Keratinocyte (primary cell): ENCODE data around the gene POU6F2. TPM values are rescaled to one million over a fixed set of nuclear protein-coding genes. Genes with fewer than 3 reads are reported as not detected.
A peak's percentile ranks its signal among the peaks of the same experiment; 100 is the strongest.

ENCODE experiments used
- DNase-seq: peaks from one replicate; pipeline ENCODE4 v3.0.0-alpha.2; 2011; ENCODE audit warnings: low read depth, missing footprints, low spot score
- FAIRE-seq: peaks from 2 replicates; lab custom pipeline; 2011; peaks lifted over from hg19 to GRCh38; lab: Jason Lieb, UNC
- H2AFZ ChIP-seq: 2 replicates; pipeline ENCODE4 v1.6.0; 2012; ENCODE audit warnings: low read length, control low read depth, inconsistent platforms; ENCODE audit not compliant: control insufficient read depth
- H3K27ac ChIP-seq: 2 replicates; pipeline ENCODE4 v1.5.1; 2011; ENCODE audit warnings: low read length; ENCODE audit not compliant: control insufficient read depth, insufficient read depth
- H3K27me3 ChIP-seq: 3 replicates; pipeline ENCODE4 v1.6.0; 2011; ENCODE audit warnings: low read length; ENCODE audit not compliant: control insufficient read depth, insufficient read depth; ENCODE audit errors: extremely low read depth
- H3K36me3 ChIP-seq, 2 experiments: 2 replicates in 1 of 2; 3 replicates in 1 of 2; pipeline ENCODE4 v1.5.1; 2011; ENCODE audit warnings: low read length in 2 of 2, mild to moderate bottlenecking in 1 of 2; ENCODE audit not compliant: control insufficient read depth in 2 of 2, insufficient read depth in 2 of 2; ENCODE audit errors: extremely low read depth in 1 of 2
- H3K4me1 ChIP-seq: 3 replicates; pipeline ENCODE4 v1.5.1; 2011; ENCODE audit warnings: low read length; ENCODE audit not compliant: control insufficient read depth, insufficient read depth; ENCODE audit errors: extremely low read depth
- H3K4me2 ChIP-seq: 3 replicates; pipeline ENCODE4 v1.6.0; 2011; ENCODE audit warnings: low read depth, low read length; ENCODE audit not compliant: control insufficient read depth, insufficient read depth; ENCODE audit errors: extremely low read depth
- H3K4me3 ChIP-seq, 3 experiments: fragments of 200-600 bp in 1 of 3; sonication (generic) in 1 of 3; 2 replicates in 2 of 3; 3 replicates in 1 of 3; pipeline ENCODE4 v1.5.1; 2011 to 2016; ENCODE audit warnings: low read length in 3 of 3, mild to moderate bottlenecking in 3 of 3, control low read depth in 2 of 3, inconsistent platforms in 1 of 3, low read depth in 1 of 3, mixed read lengths in 1 of 3, mixed run types in 1 of 3, moderate library complexity in 1 of 3; ENCODE audit not compliant: control insufficient read depth in 2 of 3, insufficient read depth in 2 of 3; ENCODE audit errors: extremely low read depth in 1 of 3
- H3K79me2 ChIP-seq: 2 replicates; pipeline ENCODE4 v1.6.0; 2012; ENCODE audit warnings: low read length; ENCODE audit not compliant: control insufficient read depth, insufficient read depth
- H3K9ac ChIP-seq: 3 replicates; pipeline ENCODE4 v1.6.0; 2011; ENCODE audit warnings: low read length; ENCODE audit not compliant: control insufficient read depth, insufficient read depth; ENCODE audit errors: extremely low read depth
- H3K9me1 ChIP-seq: 3 replicates; pipeline ENCODE4 v1.6.0; 2011; ENCODE audit warnings: low read length; ENCODE audit not compliant: control insufficient read depth, insufficient read depth; ENCODE audit errors: extremely low read depth
- H3K9me3 ChIP-seq: 2 replicates; pipeline ENCODE4 v1.5.1; 2012; ENCODE audit warnings: low read depth, low read length; ENCODE audit not compliant: control insufficient read depth
- H4K20me1 ChIP-seq: 3 replicates; pipeline ENCODE4 v1.6.0; 2011; ENCODE audit warnings: low read length; ENCODE audit not compliant: control insufficient read depth, insufficient read depth; ENCODE audit errors: extremely low read depth
- CTCF ChIP-seq, 3 experiments: IDR thresholded peaks in 1 of 3; conservative IDR thresholded peaks in 1 of 3; optimal IDR thresholded peaks in 1 of 3; 2 replicates in 2 of 3; 3 replicates in 1 of 3; pipeline versions ENCODE3 to v1.5.1; 2011; ENCODE audit warnings: low read length in 3 of 3, mild to moderate bottlenecking in 3 of 3, moderate library complexity in 2 of 3, control low read depth in 1 of 3, inconsistent platforms in 1 of 3; ENCODE audit not compliant: insufficient read depth in 2 of 3; ENCODE audit errors: extremely low read depth in 1 of 3
- EZH2 ChIP-seq: IDR thresholded peaks from one replicate; pipeline ENCODE4 v1.6.1; 2012; ENCODE audit warnings: inconsistent platforms, mild to moderate bottlenecking, low read length, moderate library complexity
- dilution Hi-C: fragments of 300-500 bp; cut with MboI; formaldehyde crosslinking; loops from one replicate; pipeline ENCODE4 v1.7.0; 2020; ENCODE audit warnings: low sequenced_read_pairs; ENCODE audit not compliant: extremely low pct_ligation_motif_present
- polyA plus RNA-seq, 5 experiments: library from polyadenylated mRNA; depleted of rRNA in 3 of 5; stranded (reverse) in 3 of 5; stranded (forward) in 1 of 5; unstranded in 1 of 5; fragments of >200 nt; gene quantifications; 1 replicate in 1 of 5; 2 replicates in 3 of 5; 3 replicates in 1 of 5; pipeline versions ENCODE4 v1.2.1 to v1.2.3, GENCODE V29; 2011 to 2012; ENCODE audit warnings: missing spikeins in 2 of 5, low read depth in 1 of 5, low replicate concordance in 1 of 5

POU6F2 gene
- polyA plus RNA-seq, 1 donor (not counting 4 experiments of a cell fraction or from before 2014, with no cell fraction given) = not detected

GRCh38 chr7:39379416-39379815 lies 401.7 kb downstream of the POU6F2 start:
- FAIRE-seq (no peak), DNase-seq (no peak)
- TF ChIP-seq EZH2 (no peak), CTCF (optimal IDR thresholded peaks at IDR 0.05 in 1 of 3, IDR thresholded peaks at IDR 0.05 in 1 of 3, conservative IDR thresholded peaks at IDR 0.05 in 1 of 3; ENCODE audit: extremely low read depth in 1 of 3, insufficient read depth in 2 of 3, low read length in 3 of 3) (no peak)
- Histone ChIP-seq H3K27ac (no peak overlapping the region), H2AFZ (no peak overlapping the region), H3K4me3 (no peak overlapping the region), H3K9ac (no peak overlapping the region), H4K20me1 (no peaks in the 10 kb centered on the region), H3K27me3 (no peaks in the 10 kb centered on the region), H3K9me3 (no peaks in the 10 kb centered on the region), H3K79me2 (no peaks in the 10 kb centered on the region), H3K9me1 (no peaks in the 10 kb centered on the region), H3K4me1 (no peaks in the 10 kb centered on the region), H3K36me3 (no peaks in the 10 kb centered on the region), H3K4me2 (peak overlapping the region; percentile 22)
- dilution Hi-C loops = no loop called here

GRCh38 chr7:39383136-39383535 lies 405.4 kb downstream of the POU6F2 start:
- TF ChIP-seq CTCF (optimal IDR thresholded peaks at IDR 0.05 in 1 of 3, IDR thresholded peaks at IDR 0.05 in 1 of 3, conservative IDR thresholded peaks at IDR 0.05 in 1 of 3; ENCODE audit: extremely low read depth in 1 of 3, insufficient read depth in 2 of 3, low read length in 3 of 3) (no peak), EZH2 (no peak)
- FAIRE-seq = no peak
- Histone ChIP-seq H3K9me1 (no peaks in the 10 kb centered on the region), H2AFZ (no peak overlapping the region), H3K9me3 (no peaks in the 10 kb centered on the region), H4K20me1 (no peaks in the 10 kb centered on the region), H3K27me3 (no peaks in the 10 kb centered on the region), H3K4me3 (no peak overlapping the region), H3K4me2 (no peak overlapping the region), H3K4me1 (no peaks in the 10 kb centered on the region), H3K36me3 (no peaks in the 10 kb centered on the region), H3K79me2 (no peaks in the 10 kb centered on the region), H3K27ac (no peak overlapping the region), H3K9ac (no peak overlapping the region)
- dilution Hi-C loops = no loop called here
- DNase-seq = no peak
